Measurements from ENCODE around the gene RASA3.

RASA3 gene

DNA sequence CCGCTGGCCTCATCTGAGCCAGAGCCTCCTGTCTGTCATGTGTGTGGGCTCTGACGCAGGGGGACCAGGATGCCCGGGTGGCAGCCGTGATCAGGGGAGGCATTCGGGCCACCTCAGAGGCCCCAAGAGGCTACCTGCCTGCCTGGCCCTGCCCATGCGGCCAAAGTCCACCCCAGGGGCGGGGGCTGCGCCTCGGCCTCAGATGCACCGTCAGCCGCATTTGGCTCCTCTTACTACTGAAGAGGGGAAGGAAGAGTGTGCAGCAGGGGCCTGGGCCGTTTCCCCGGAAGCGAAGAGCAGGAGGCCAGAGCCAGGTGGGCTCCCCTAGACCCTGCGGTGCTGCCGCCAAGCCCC is 192.5 kb downstream of the RASA3 start:
- DNase-seq (ENCODE audit: low read depth in 1 of 2, low spot score in 1 of 2): no peak
- Histone ChIP-seq H3K27ac (replicated peaks) (no peak overlapping the region), H3K27me3 (ENCODE audit: insufficient read depth, poor library complexity, severe bottlenecking) (peaks cover 35% of the 10 kb centered on the region), H3K4me3 (replicated peaks; ENCODE audit: insufficient read depth, low read length) (no peak overlapping the region)
- TF ChIP-seq SPI1 (IDR thresholded peaks at IDR 0.05; ENCODE audit: borderline replicate concordance, low read depth): no peak
- TF ChIP-seq REST (IDR thresholded peaks at IDR 0.05; ENCODE audit: insufficient replicate concordance, low read depth): no peak
- no peak for TF ChIP-seq POLR2AphosphoS5 (IDR thresholded peaks at IDR 0.05; ENCODE audit: low read depth)
- TF ChIP-seq, protein P1, sequence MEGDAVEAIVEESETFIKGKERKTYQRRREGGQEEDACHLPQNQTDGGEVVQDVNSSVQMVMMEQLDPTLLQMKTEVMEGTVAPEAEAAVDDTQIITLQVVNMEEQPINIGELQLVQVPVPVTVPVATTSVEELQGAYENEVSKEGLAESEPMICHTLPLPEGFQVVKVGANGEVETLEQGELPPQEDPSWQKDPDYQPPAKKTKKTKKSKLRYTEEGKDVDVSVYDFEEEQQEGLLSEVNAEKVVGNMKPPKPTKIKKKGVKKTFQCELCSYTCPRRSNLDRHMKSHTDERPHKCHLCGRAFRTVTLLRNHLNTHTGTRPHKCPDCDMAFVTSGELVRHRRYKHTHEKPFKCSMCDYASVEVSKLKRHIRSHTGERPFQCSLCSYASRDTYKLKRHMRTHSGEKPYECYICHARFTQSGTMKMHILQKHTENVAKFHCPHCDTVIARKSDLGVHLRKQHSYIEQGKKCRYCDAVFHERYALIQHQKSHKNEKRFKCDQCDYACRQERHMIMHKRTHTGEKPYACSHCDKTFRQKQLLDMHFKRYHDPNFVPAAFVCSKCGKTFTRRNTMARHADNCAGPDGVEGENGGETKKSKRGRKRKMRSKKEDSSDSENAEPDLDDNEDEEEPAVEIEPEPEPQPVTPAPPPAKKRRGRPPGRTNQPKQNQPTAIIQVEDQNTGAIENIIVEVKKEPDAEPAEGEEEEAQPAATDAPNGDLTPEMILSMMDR (IDR thresholded peaks at IDR 0.05; ENCODE audit: insufficient read depth, low read length): no peak
- TF ChIP-seq GABPA (IDR thresholded peaks at IDR 0.05; ENCODE audit: low read depth): no peak

DNA sequence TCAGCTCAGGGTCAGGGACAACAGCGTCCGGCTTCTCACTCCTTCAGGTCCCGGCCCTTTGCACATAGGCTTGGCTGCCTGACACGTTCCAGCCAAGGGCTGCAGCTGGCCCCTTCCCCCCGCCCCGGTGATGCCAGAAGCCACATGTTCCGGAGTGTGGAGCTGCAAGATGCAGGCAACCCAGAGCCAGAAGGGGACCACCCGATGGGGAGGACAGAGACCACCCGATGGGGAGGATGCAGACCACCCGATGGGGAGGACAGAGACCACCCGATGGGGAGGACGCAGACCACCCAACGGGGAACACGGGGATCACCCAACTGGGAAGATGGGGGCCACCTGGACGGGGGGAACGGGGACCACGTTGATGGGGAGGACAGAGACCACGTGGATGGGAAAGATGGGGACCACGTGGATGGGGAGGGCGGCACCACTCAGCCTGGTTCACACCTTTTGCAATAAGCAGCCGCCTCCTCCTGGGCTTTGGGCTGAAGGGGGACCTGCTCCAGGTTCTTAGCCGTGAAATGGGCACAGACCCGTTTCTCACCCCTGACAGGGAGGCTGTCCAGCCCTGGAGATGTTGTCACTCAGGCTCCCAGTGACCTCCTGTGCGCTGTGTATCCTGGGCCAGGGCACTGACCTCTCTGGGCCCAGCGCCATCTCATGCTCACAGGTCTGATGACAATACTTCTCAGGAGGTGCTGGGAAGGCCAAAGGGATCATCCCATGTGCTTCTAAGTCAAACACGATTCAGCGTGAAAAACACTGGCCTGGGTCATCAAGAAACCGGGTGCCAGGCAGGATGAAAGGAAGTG is 193.1 kb downstream of the RASA3 start:
- TF ChIP-seq SPI1 (IDR thresholded peaks at IDR 0.05; ENCODE audit: borderline replicate concordance, low read depth) (no peak), REST (IDR thresholded peaks at IDR 0.05; ENCODE audit: insufficient replicate concordance, low read depth) (no peak), GABPA (IDR thresholded peaks at IDR 0.05; ENCODE audit: low read depth) (no peak), POLR2AphosphoS5 (IDR thresholded peaks at IDR 0.05; ENCODE audit: low read depth) (no peak)
- TF ChIP-seq, protein P1 (IDR thresholded peaks at IDR 0.05; ENCODE audit: insufficient read depth, low read length): no peak
- Histone ChIP-seq H3K27me3 (ENCODE audit: insufficient read depth, poor library complexity, severe bottlenecking) (peaks cover 37% of the 10 kb centered on the region), H3K27ac (replicated peaks) (no peak overlapping the region), H3K4me3 (replicated peaks; ENCODE audit: insufficient read depth, low read length) (no peak overlapping the region)
- no peak for DNase-seq (ENCODE audit: low read depth in 1 of 2, low spot score in 1 of 2)

DNA sequence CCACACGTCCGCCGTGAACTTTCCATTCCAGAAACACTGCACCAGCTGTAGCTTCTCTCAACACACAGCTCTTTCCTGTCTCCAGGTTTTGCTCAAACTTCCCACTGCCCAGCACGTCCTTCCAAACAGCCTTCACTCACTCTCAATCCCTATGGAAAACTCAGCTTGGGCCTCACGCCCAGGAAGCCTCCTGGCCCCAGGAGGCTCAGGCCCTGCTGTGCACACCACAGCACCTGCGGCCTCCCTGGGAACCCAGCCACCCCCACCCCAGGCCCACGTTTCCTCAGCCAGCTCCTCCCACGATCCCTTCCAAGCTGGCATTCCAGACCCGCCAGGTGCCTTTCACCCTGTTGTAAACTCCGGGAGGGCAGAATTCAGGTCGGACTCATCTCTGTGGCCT is 193.7 kb downstream of the RASA3 start:
- no peak for TF ChIP-seq SPI1 (IDR thresholded peaks at IDR 0.05; ENCODE audit: borderline replicate concordance, low read depth)
- DNase-seq (ENCODE audit: low read depth in 1 of 2, low spot score in 1 of 2): no peak
- Histone ChIP-seq H3K4me3 (replicated peaks; ENCODE audit: insufficient read depth, low read length) (no peak overlapping the region), H3K27me3 (ENCODE audit: insufficient read depth, poor library complexity, severe bottlenecking) (peaks cover 38% of the 10 kb centered on the region), H3K27ac (replicated peaks) (no peak overlapping the region)

DNA sequence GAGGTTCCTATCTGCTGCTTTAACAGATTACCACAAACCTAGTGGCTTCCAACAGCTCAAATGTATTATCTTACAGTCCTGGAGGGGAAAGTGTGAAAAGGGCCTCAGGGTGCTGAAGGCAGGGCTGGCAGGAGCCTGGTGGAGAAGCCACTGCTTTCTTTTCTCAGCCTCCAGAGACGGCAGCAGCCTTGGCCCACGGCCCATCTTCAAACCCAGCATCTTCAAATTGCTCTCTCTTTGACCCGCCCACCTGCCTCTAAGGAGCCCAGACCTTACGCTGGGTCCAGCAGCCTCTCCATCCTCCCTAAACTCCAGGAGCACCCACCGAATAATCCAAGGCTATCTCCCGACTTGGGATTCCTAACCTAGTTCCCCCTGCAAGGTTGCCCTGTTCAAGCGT is 194.2 kb downstream of the RASA3 start:
- no peak overlapping the region for H3K4me3 ChIP-seq (replicated peaks; ENCODE audit: insufficient read depth, low read length)
- no peak overlapping the region for H3K27ac ChIP-seq (replicated peaks)
- DNase-seq (ENCODE audit: low read depth in 1 of 2, low spot score in 1 of 2): no peak
- H3K27me3 ChIP-seq (ENCODE audit: insufficient read depth, poor library complexity, severe bottlenecking): peaks cover 42% of the 10 kb centered on the region
- TF ChIP-seq POLR2AphosphoS5 (IDR thresholded peaks at IDR 0.05; ENCODE audit: low read depth) (no peak), GABPA (IDR thresholded peaks at IDR 0.05; ENCODE audit: low read depth) (no peak), REST (IDR thresholded peaks at IDR 0.05; ENCODE audit: insufficient replicate concordance, low read depth) (no peak), SPI1 (IDR thresholded peaks at IDR 0.05; ENCODE audit: borderline replicate concordance, low read depth) (no peak)
- TF ChIP-seq, protein P1 (IDR thresholded peaks at IDR 0.05; ENCODE audit: insufficient read depth, low read length): no peak
